Endodermal cell (in vitro differentiated cells): Measurements from ENCODE around the gene KISS1R. TPM values are rescaled to one million over a fixed set of nuclear protein-coding genes. Genes with fewer than 3 reads are reported as not detected.

Experiments used
- DNase-seq: peaks from one replicate; pipeline ENCODE4 v3.0.0-alpha.2; 2017
- H3K27ac ChIP-seq: 2 replicates; pipeline ENCODE4 v1.5.1; 2013; ENCODE audit warnings: mild to moderate bottlenecking, low read depth, low read length, moderate library complexity
- H3K27me3 ChIP-seq: 2 replicates; pipeline ENCODE4 v1.6.1; 2013; ENCODE audit warnings: mild to moderate bottlenecking, low read length, moderate library complexity; ENCODE audit not compliant: insufficient read depth, control insufficient read depth, poor library complexity, severe bottlenecking
- H3K36me3 ChIP-seq: 2 replicates; pipeline ENCODE4 v1.7.0; 2013; ENCODE audit warnings: mild to moderate bottlenecking, low read length, moderate library complexity; ENCODE audit not compliant: control insufficient read depth, insufficient read depth
- H3K4me1 ChIP-seq: one replicate; pipeline ENCODE4 v1.7.0; 2013; ENCODE audit warnings: low read length; ENCODE audit not compliant: control insufficient read depth, insufficient read depth
- H3K4me3 ChIP-seq: 2 replicates; pipeline ENCODE4 v1.5.1; 2013; ENCODE audit warnings: mild to moderate bottlenecking, low read length, moderate library complexity
- H3K9ac ChIP-seq: 2 replicates; pipeline ENCODE4 v1.6.1; 2013; ENCODE audit warnings: mild to moderate bottlenecking, low read length, moderate library complexity; ENCODE audit not compliant: poor library complexity, severe bottlenecking; ENCODE audit errors: extremely low read depth
- H3K9me3 ChIP-seq: 2 replicates; pipeline ENCODE4 v1.6.1; 2013; ENCODE audit warnings: mild to moderate bottlenecking, low read length, moderate library complexity; ENCODE audit not compliant: control insufficient read depth
- H3K27ac Mint-ChIP-seq: 2 replicates; pipeline ENCODE4 v1.8.0; 2020; ENCODE audit warnings: mixed read lengths
- H3K27me3 Mint-ChIP-seq: 2 replicates; pipeline ENCODE4 v1.8.0; 2021; ENCODE audit warnings: mild to moderate bottlenecking, mixed read lengths; ENCODE audit not compliant: insufficient read depth
- H3K36me3 Mint-ChIP-seq: 2 replicates; pipeline ENCODE4 v1.8.0; 2020; ENCODE audit warnings: low read depth, mixed read lengths
- H3K4me1 Mint-ChIP-seq: 2 replicates; pipeline ENCODE4 v1.8.0; 2020; ENCODE audit warnings: mixed read lengths
- H3K4me3 Mint-ChIP-seq: 2 replicates; pipeline ENCODE4 v1.8.0; 2020; ENCODE audit warnings: mild to moderate bottlenecking, moderate library complexity, mixed read lengths
- H3K9me3 Mint-ChIP-seq: 2 replicates; pipeline ENCODE4 v1.8.0; 2020; ENCODE audit warnings: mild to moderate bottlenecking, mixed read lengths
- CTCF ChIP-seq: fragments of 200-600 bp; sonication (generic); conservative IDR thresholded peaks from 2 replicates; pipeline ENCODE4 v1.5.0; 2021; ENCODE audit warnings: antibody characterized with exemption, mild to moderate bottlenecking
- WGBS, 2 experiments: methylation state at CpG; one replicate each; pipeline versions ENCODE4 v1.1.5 to v1.1.7; 2013; ENCODE audit warnings: missing lambda C conversion rate in 2 of 2, mixed read lengths in 1 of 2; ENCODE audit not compliant: insufficient coverage in 1 of 2, insufficient read length in 1 of 2; 5-methylcytosine and 5-hydroxymethylcytosine counted together
- total RNA-seq, 2 donors: library from RNA; stranded (reverse); fragmentation: NEBNext Ultra II Directional in 1 of 2; extraction: Animal tissue kit (Norgen Biotek cat#: 25700) in 1 of 2; gene quantifications; 2 replicates in 1 of 2; 3 replicates in 1 of 2; pipeline ENCODE4 v1.2.1, GENCODE V29; 2021

Gene KISS1R
- total RNA-seq, 2 donors from 2014 or later, result 0.73 TPM; not detected in 1

- 95 to 99% methylated on average over 8 to 22 of the region's 22 CpGs for WGBS, 2 experiments
Observed at GRCh38 chr19:873561-874041, 43.5 kb upstream of the KISS1R start.

DNA sequence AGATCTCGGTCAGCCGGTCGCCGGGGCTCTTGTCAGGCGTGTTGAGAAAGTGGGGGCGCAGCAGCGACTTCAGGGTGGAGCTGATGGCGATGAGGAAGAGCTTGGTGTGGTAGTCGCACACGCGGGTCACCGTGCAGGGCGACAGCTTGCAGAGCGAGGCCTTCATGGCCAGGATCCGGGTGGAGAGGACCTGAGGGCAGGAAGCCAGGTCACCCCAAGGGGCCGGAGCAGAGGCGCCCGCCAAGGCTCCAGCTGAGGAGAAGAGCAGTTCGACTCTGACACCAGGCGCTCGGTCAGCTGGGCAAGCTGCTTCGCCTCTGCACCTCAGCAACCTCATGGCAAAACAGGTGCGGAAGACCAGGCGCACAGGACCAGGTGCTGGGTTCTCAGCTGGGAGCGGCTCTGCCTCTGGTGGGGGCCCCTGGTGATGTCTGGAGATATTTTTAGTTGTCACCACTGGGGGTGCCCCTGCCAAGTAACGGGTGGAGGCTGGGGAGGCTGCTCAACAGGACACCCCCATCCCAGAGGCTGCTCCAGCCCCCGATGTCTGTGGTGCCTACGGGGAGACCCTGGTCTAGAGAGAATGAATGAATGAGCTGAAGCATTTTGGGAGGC is 41.8 kb upstream of the KISS1R start:
- Histone ChIP-seq H3K36me3 (peaks cover 17% of the 10 kb centered on the region), H3K27me3 (no peaks in the 10 kb centered on the region), H3K9me3 (no peaks in the 10 kb centered on the region), H3K4me3 (no peak overlapping the region), H3K9ac (no peak overlapping the region), H3K27ac (no peak overlapping the region), H3K4me1 (no peaks in the 10 kb centered on the region)
- WGBS, 2 experiments, result 97 to 98% methylated on average over 19 to 28 of the region's 28 CpGs
- H3K4me1 Mint-ChIP-seq, result no peaks in the 10 kb centered on the region
- H3K27ac Mint-ChIP-seq, result no peak overlapping the region
- peaks cover 5% of the 10 kb centered on the region for H3K9me3 Mint-ChIP-seq
- DNase-seq, result peak; percentile 40
- TF ChIP-seq CTCF, result no peak
- no peak overlapping the region for H3K4me3 Mint-ChIP-seq
- H3K36me3 Mint-ChIP-seq, result peaks cover 27% of the 10 kb centered on the region
- H3K27me3 Mint-ChIP-seq, result no peaks in the 10 kb centered on the region

More at GRCh38 chr19:873561-874041, 43.5 kb upstream of the KISS1R start:
- Histone ChIP-seq H3K9me3 (no peaks in the 10 kb centered on the region), H3K4me3 (no peak overlapping the region), H3K27me3 (no peaks in the 10 kb centered on the region), H3K36me3 (peaks cover 22% of the 10 kb centered on the region), H3K9ac (no peak overlapping the region), H3K27ac (no peak overlapping the region), H3K4me1 (no peaks in the 10 kb centered on the region)
- DNase-seq, result no peak
- no peak for TF ChIP-seq CTCF
- H3K9me3 Mint-ChIP-seq, result peaks cover 5% of the 10 kb centered on the region
- H3K4me3 Mint-ChIP-seq, result no peak overlapping the region
- no peaks in the 10 kb centered on the region for H3K4me1 Mint-ChIP-seq
- H3K36me3 Mint-ChIP-seq, result peaks cover 36% of the 10 kb centered on the region
- no peak overlapping the region for H3K27ac Mint-ChIP-seq
- no peaks in the 10 kb centered on the region for H3K27me3 Mint-ChIP-seq

DNA sequence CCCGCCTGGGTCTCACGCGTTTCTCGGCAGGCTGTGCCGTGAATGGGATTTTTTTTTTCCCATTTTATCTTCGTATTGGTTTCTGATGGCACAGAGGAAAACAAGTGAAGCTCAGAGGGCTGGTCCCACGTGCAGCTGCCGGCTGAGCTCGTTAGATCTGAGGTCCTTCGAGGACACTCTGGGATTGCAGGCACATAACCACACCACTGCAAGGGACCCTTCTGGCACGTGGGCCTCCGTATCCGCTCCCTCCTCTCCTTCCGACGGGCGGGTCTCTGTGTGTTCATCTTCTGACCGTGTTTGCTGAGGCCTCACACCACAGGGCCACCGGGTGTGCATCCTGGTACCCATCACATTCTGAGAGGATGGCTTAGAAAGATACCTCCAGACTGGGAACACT is 41.0 kb upstream of the KISS1R start:
- no peaks in the 10 kb centered on the region for H3K27me3 ChIP-seq
- Mint-ChIP-seq H3K9me3 (peaks cover 5% of the 10 kb centered on the region), H3K27ac (no peak overlapping the region), H3K27me3 (no peaks in the 10 kb centered on the region), H3K4me1 (no peaks in the 10 kb centered on the region), H3K4me3 (no peak overlapping the region), H3K36me3 (peaks cover 30% of the 10 kb centered on the region)
- H3K4me3 ChIP-seq, result no peak overlapping the region
- H3K9ac ChIP-seq, result no peak overlapping the region
- H3K4me1 ChIP-seq, result no peaks in the 10 kb centered on the region
- no peak for DNase-seq
- 91 to 94% methylated on average over 14 to 18 of the region's 18 CpGs for WGBS, 2 experiments
- TF ChIP-seq CTCF, result no peak
- H3K36me3 ChIP-seq, result peaks cover 17% of the 10 kb centered on the region
- H3K9me3 ChIP-seq, result no peaks in the 10 kb centered on the region
- no peak overlapping the region for H3K27ac ChIP-seq
